ENCODE measurements around the gene ADD1.

- no peak for TF ChIP-seq CTCF (IDR thresholded peaks at IDR 0.05)
- TF ChIP-seq EZH2 (IDR thresholded peaks at IDR 0.05; ENCODE audit: borderline replicate concordance, insufficient read depth, low read depth, low read length, poor library complexity, severe bottlenecking) = no peak
These were observed 88.8 kb downstream of the ADD1 start for GRCh38 chr4:2932321-2932950.
